HG03025 (cell line): Measurements from ENCODE around the gene YRDC.
A peak's percentile ranks its signal among the peaks of the same experiment; 100 is the strongest.

Experiments
- ATAC-seq: cut with Tn5 transposase; IDR thresholded peaks from one replicate; pipeline ENCODE4 v1.9.1; 2021; ENCODE audit warnings: mild to moderate bottlenecking, moderate library complexity; ENCODE audit not compliant: unreplicated experiment, low FRiP score

The YRDC gene

DNA sequence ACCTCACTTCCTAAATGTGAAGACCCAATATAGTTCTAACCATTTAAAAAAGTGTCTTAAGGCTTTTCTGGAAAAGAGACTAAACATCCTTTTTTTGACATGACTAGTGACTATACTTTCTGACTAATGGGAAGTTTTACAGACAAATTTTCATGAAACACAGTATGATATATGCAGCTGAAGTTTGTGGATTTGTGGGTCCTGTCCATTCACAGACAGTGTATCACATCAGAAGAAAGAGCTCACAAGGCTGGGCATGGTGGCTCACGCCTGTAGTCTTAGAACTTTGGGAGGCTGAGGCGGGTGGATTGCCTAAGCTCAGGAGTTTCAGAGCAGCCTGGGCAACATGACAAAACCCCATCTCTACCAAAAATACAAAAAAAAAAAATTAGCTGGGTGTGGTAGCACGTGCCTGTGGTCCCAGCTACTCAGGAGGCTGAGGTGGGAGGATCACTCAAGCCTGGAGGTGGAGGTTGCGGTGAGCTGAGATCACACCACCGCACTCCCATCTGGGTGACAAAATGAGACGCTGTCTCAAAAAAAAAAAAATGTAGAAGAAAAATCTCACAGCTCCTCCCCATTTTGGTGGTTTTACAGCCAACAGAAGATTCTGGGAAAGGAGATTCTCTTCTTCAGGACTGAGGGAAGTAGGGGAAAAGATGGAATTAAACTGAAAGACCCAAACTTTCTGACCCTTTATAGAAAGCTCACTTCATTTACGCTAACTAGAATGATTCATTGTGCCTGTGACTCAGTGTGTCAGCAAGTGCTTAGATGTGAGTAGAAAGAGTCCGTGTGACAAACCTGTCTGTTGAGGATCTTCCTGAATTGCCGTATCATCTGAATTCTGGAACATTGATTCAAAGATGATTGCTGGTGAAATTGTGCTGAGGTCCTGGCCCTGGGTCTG lies 15.2 kb upstream of the YRDC start:
- ATAC-seq = no peak

- no peak for ATAC-seq
Observed at GRCh38 chr1:37821481-37821880, 13.5 kb upstream of the YRDC start.

DNA sequence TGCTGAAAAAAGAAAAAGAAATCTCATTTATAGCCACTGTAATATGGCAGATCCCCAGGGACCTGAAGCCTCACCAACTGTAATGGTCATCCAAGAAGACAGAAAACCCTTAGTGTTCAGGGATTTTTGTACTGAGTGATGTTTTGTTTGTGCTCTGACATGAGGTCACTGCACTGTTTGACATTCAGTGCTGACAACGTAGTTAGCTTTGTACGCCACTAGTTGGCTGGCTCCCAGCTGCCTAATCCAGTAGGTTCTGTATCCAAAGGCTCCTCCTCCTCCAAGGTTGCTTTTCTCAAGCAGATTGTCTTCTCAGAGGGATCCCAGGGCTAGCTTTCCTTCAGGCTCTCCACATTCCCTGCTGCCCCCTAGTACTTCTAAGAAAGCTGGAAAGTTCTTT lies 9.5 kb upstream of the YRDC start:
- no peak for ATAC-seq

DNA sequence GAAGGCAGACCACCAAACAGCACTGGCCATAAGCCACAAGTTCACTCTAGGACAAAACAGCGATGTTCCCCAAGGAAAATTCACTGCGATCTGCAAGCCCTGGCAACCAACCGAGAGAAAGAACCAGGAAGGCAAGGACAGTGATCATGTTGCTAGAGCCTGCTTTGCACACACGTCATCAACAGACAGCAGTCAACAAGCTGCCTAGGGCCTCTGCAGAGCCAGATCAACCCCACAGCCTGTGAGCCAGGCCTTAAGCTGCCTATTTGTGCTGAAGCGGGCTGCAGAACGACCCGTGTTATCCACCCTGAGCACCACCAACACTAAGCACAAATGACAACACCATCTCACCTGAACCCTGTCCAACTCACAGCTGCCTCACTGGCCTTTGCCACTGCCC lies 6.2 kb upstream of the YRDC start:
- ATAC-seq = no peak

DNA sequence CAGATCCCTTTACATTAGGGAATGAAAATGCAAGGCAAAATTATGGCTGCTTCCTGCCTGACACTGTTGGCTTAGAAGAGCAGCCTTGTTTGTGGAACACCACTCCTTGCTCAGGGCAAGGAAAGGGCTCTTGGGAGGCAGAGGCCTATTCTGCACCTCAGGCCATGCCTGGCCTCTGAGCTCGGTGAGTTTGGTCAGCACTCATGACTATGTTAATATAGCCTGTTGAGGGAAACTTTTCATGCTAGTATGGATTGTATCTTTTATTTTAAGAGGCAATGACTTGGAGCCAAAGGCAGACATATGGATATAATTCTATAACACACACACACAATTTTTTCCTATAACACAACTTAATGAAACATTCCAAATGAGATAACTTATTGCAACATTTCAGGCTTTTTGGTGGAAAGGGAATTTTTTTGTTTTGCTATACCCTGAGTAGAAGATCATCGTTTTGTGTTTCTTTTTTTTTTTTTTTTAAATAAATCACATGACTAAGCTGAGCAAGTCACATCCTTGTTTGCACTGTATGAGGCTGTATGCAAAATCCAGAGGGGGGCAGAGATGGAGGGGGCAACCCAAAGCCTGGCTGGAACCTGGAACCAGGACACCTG lies 5.6 kb upstream of the YRDC start:
- ATAC-seq = no peak

GRCh38 chr1:37811027-37811655 lies 3.1 kb upstream of the YRDC start:
- no peak for ATAC-seq

DNA sequence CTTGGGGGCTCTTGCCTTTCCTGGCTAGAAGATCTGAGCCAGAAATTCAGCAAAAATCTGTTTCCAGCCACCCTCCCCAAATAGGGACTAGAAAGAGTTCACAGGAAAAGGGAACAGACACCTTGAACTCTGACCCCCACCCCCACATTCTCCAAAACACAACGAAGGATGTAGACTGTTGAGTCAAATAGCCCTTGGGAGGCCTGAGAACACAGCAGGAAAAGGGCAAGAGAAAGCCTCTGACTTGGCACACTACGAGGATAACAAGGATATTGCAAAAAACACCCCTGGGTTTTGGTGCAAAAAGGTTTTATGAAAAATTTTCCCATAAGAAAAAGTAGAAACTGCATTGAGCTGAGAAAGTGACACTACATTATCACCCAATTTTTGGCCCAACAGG lies 1.9 kb upstream of the YRDC start:
- no peak for ATAC-seq

GRCh38 chr1:37808369-37809319 lies 636 bp upstream of the YRDC start:
- peak; percentile 21 for ATAC-seq

GRCh38 chr1:37807220-37807554 lies 821 bp downstream of the YRDC start:
- ATAC-seq = no peak

DNA sequence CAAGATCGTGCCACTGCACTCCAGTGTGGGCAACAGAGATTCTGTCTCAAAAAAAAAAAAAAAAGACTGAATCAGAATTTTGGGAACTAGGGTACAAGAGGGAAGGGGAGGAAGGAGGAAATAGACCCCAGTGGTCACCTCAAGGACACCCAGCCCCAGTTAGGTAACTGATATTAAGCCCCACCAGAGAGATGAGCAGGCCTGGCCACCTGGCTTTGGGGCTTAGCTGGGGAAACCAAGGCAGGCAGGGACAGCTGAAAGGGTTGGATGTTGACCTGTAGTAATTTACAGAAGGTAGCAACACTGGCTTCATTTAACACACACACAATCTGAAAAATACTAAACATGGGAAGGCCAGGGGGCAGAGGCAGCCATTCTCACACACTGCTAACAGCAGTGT lies 5.6 kb downstream of the YRDC start:
- ATAC-seq = no peak

- ATAC-seq = no peak
Observed at GRCh38 chr1:37797750-37798345, 10.2 kb downstream of the YRDC start.

GRCh38 chr1:37795340-37796125 lies 12.5 kb downstream of the YRDC start:
- no peak for ATAC-seq

DNA sequence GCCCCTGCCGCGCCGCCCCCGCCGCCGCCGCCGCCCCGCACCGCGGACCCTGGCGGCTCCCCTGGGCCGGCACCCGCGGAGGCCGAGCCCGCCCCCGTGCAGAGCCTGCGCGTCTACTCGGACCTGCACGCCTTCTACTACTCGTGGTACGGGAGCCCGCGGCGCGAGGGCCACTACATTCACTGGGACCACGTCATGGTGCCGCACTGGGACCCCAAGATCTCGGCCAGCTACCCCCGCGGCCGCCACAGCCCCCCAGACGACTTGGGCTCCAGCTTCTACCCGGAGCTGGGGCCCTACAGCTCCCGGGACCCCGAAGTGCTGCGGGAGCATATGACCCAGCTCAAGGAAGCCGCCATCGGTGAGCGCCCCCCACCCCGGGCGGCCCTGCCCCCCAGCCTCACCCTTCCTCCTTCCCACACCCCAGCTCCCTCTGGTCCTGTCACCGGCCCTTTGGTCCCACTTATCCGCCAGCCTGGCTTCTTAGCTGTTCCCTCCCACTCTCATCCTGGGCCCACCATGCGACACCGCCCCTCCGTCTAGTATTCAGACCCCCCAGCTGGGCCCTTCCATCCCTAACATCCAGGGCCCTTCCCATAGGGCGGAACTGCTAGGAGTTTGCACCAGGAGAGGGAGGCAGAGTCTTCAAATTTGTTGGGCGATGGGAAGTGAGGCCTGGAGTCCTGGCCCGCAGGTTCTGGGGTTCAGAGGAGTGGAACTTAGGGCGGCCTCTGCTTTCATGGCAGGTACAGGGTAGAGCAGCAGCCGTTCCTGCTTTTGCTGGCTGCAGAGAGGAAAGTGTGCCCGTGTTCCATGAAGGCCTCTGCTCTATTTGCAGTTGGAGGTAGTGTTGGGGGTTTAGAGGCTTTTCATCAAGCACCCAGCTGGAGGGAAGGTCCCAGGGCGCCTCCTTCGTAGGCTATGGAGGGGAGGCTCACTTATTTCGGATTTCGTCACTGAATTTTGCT lies 13.4 kb downstream of the YRDC start:
- peak; percentile 12 for ATAC-seq

- peak; percentile 61 for ATAC-seq
Observed at GRCh38 chr1:37793773-37794371, 14.1 kb downstream of the YRDC start, which contains the start of gene MANEAL. MANEAL (plus strand) TSS chr1:37793847; CDS start chr1:37794183, 336 bp downstream.

GRCh38 chr1:37792943-37793686 lies 14.9 kb downstream of the YRDC start:
- ATAC-seq = no peak

- no peak for ATAC-seq
Observed at GRCh38 chr1:37782491-37782890, 25.5 kb downstream of the YRDC start.

DNA sequence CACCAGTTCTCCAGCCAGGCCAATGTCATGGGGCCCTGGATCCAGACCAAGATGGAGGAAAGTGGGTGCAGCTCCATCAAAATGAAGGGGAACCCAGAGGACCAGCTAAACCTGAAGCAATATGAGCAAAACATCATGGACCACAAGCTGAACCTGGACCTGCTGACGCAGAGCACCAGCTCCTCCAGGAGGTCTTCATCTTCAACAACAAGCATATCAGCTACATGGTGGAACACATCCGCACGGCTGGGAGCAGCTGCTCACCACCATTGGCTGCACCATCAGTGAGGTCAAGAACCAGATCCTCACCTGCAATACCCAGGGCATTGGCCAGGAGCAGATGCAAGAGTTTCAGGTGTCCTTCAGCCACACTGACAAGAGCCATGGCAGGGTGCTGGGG lies 29.4 kb downstream of the YRDC start:
- ATAC-seq = no peak
